GM18498 (cell line): ENCODE results near the gene LPAR1.
"Not testable (repeated sequence)": the region's sequence is repeated elsewhere in the genome, so short reads cannot be mapped to it uniquely, and the experiment has no call there.

ENCODE experiments used
- ATAC-seq: cut with Tn5 transposase; IDR thresholded peaks from one replicate; pipeline ENCODE4 v1.9.1; 2021; ENCODE audit warnings: mild to moderate bottlenecking, moderate library complexity; ENCODE audit not compliant: unreplicated experiment

LPAR1 gene

DNA sequence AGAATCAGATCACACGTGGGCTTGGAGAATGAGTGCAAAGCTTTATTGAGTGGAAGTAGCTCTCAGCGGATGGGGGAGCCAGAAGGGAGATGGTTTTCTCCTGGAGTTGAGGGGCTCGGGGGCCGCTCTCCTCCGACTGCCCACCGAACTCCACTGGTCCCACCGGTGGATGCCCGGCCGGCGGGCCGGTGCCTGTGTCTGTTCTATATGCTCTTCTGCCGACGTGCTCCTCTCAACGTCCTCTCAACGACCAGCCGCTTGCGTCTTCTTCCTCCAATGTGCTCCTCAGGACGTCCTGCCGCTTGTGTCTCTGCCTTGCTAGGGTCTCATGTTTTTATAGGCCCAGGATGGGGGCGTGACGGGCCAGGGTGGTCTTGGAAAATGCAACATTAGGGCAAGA is 207.8 kb downstream of the LPAR1 start:
- no peak for ATAC-seq

DNA sequence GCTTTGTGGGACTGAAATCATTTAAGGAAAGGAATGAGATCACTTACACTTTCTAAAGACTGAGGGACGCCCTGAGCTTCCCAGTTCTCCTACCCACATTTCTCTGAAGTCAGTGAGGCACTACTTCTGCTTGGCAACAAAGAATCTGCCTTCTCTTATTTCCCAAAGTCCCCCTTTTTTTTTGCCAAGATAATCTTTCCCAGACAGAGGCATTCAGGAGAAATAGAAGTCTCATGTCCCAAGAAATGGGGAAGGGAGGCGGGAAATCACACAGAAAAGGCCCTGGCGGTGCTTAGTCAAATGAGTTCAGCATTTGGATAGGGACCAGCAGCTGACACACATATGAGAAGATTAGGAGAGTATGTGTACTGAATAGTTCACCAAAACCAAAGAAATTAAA is 210.0 kb downstream of the LPAR1 start:
- ATAC-seq, result no peak

DNA sequence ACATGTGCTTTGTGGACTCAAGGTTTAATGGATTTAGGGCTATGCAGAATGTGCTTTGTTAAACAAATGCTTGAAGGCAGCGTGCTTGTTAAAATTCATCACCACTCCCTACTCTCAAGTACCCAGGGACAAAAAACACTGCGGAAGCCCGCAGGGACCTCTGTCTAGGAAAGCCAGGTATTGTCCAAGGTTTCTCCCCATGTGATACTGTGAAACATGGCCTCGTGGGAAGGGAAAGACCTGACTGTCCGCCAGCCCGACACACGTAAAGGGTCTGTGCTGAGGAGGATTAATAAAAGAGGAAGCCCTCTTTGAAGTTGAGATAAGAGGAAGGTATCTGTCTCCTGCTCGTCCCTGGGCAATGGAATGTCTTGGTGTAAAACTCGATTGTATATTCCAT is 211.9 kb downstream of the LPAR1 start:
- not testable (repeated sequence) for ATAC-seq

DNA sequence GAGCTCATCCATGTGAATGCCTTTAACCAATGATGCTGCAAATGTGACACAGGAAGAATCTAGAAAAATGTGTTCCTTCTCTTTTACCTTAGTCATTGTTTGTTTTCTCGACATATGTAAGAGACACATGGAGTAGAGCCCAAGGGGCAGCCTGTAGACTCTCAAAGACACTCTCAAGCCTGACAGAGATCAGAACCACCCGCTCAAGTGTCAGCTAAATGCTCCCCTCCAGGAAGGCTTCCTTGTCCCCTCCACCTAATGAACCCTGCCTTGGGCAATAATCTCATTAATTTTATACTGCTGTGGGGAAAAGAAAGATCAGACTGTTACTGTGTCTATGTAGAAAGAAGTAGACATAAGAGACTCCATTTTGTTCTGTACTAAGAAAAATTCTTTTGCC is 212.3 kb downstream of the LPAR1 start:
- no peak for ATAC-seq

DNA sequence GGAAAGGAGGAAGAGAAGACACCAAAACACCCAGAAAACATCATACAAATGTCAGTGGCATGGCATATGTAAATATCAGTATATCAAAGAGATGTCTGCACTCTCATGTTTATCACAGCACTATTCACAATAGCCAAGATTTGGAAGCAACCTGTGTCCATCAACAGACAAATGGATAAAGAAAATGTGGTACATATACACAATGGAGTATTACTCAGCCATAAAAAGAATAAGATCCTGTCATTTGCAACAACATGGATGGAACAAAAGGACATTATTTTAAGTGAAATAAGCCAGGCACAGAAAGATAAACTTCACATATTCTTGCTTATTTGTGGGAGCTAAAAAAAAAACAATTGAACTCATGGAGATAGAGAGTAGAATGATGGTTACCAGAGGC is 213.1 kb downstream of the LPAR1 start:
- not testable (repeated sequence) for ATAC-seq
